ENCODE data around the gene COL5A1. TPM values are rescaled to one million over a fixed set of nuclear protein-coding genes. Genes with fewer than 3 reads are reported as not detected.

COL5A1 gene
- total RNA-seq, 4 donors from 2014 or later: 4.0 to 12.8 (median 6.3) TPM

GRCh38 chr9:134716067-134716466 lies 74.5 kb downstream of the COL5A1 start:
- DNase-seq: no peak
- Histone ChIP-seq H3K27me3 (peaks cover 0 to 39% (median 0%) of the 10 kb centered on the region in 4 donors), H3K27ac (no peak overlapping the region), H3K36me3 (peaks cover 0 to 4% (median 0%) of the 10 kb centered on the region in 3 donors), H3K4me3 (no peak overlapping the region), H3K4me1 (peaks cover 0 to 7% (median 0%) of the 10 kb centered on the region in 3 donors), H3K9me3 (no peaks in the 10 kb centered on the region)
- TF ChIP-seq CTCF (IDR thresholded peaks at IDR 0.05) (no peak), POLR2A (IDR thresholded peaks at IDR 0.05) (no peak)
- intact Hi-C loops (cut with DNase I): no loop called here
- 55 to 100% methylated on average over 1 to 4 of the region's 8 CpGs for WGBS, 2 donors

DNA sequence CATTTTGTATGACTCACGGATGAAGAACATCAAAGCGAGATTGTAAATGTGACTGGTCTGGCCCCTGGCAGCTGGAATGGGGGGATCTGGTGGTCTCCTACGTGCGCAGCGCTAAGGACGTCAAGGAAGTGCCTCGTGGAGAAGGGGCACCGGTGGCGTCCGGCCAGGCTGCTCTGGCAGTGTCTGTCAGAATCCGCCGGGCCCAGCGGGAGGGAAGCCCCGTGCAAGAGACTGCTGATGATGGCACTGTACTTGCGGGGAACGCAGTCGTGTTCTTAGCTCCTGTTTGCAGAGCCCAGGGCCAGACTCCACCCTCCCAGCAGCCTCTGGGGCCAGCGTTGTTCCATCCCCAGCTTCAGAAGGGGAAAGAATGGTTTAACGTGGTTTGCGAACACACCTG lies 75.5 kb downstream of the COL5A1 start:
- Histone ChIP-seq H3K9me3 (no peaks in the 10 kb centered on the region), H3K36me3 (peaks cover 0 to 4% (median 0%) of the 10 kb centered on the region in 3 donors), H3K4me3 (no peak overlapping the region), H3K27me3 (peaks cover 0 to 39% (median 0%) of the 10 kb centered on the region in 4 donors), H3K4me1 (no peaks in the 10 kb centered on the region), H3K27ac (no peak overlapping the region)
- DNase-seq: no peak
- intact Hi-C loops (cut with DNase I): no loop called here
- WGBS, 2 donors: 73 to 79% methylated on average over 10 to 20 of the region's 20 CpGs
- no peak for TF ChIP-seq CTCF (IDR thresholded peaks at IDR 0.05)
- TF ChIP-seq POLR2A (IDR thresholded peaks at IDR 0.05): no peak

DNA sequence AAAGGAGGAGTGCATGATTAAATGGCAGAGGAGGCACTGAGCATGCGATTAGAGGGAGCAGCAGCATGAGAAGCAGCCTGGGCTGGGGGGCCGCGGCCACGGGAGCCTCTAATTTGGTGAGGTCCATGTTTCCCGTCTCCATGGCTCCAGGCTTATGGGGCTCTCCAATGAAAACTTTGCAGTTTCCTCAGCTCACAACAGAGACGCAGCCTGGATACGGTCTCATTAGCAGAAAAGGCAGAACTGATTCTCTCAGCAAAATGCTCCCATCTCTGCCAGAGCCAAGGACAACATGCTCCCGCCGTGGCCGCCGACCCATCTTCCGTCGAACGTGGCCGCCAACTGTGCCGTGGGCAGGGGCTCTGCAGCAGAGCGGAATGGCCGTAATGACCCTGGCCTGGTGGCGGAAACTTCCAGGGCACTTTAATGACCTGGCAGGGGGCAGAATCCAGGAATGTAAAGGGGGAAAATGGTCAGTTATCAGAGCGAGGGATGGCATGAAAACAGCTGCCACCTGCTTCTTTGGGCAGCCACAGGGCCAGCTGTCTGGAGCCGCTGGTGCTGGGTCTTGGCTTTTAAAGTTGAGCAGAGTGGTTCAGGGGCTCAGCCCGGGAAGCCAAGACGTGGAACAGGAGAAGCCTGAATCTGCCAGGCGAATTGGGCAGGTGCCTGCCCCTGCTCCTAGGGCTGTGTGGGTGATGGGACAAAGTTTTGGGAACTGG lies 76.5 kb downstream of the COL5A1 start:
- peaks cover 0 to 4% (median 0%) of the 10 kb centered on the region in 3 donors for H3K36me3 ChIP-seq
- no peaks in the 10 kb centered on the region for H3K9me3 ChIP-seq
- no peak for DNase-seq
- H3K4me1 ChIP-seq: peaks cover 0 to under 1% (median 0%) of the 10 kb centered on the region in 3 donors
- intact Hi-C loops (cut with DNase I): no loop called here
- peaks cover 0 to 43% (median 0%) of the 10 kb centered on the region in 4 donors for H3K27me3 ChIP-seq
- WGBS, 2 donors: 86 to 89% methylated on average over 20 to 23 of the region's 24 CpGs
- H3K27ac ChIP-seq: no peak overlapping the region
- TF ChIP-seq CTCF (IDR thresholded peaks at IDR 0.05): no peak
- no peak overlapping the region for H3K4me3 ChIP-seq

GRCh38 chr9:134719331-134719730 lies 77.7 kb downstream of the COL5A1 start:
- Histone ChIP-seq H3K27me3 (peaks cover 0 to 39% (median 0%) of the 10 kb centered on the region in 4 donors), H3K4me1 (peaks cover 0 to 13% (median 0%) of the 10 kb centered on the region in 3 donors), H3K4me3 (no peak overlapping the region), H3K9me3 (no peaks in the 10 kb centered on the region), H3K36me3 (peaks cover 0 to 4% (median 0%) of the 10 kb centered on the region in 3 donors), H3K27ac (no peak overlapping the region)
- no peak for DNase-seq
- WGBS, 2 donors: 89 to 92% methylated on average over 5 to 11 of the region's 11 CpGs
- no peak for TF ChIP-seq POLR2A (IDR thresholded peaks at IDR 0.05)
- no peak for TF ChIP-seq CTCF (IDR thresholded peaks at IDR 0.05)
- intact Hi-C loops (cut with DNase I): no loop called here

- Histone ChIP-seq H3K36me3 (peaks cover 0 to 4% (median 0%) of the 10 kb centered on the region in 3 donors), H3K9me3 (no peaks in the 10 kb centered on the region), H3K27ac (no peak overlapping the region), H3K4me3 (no peak overlapping the region), H3K27me3 (peaks cover 0 to 39% (median 0%) of the 10 kb centered on the region in 4 donors), H3K4me1 (peaks cover 0 to 22% (median 0%) of the 10 kb centered on the region in 3 donors)
- DNase-seq: no peak
- intact Hi-C loops (cut with DNase I): no loop called here
- TF ChIP-seq POLR2A (IDR thresholded peaks at IDR 0.05) (no peak), CTCF (IDR thresholded peaks at IDR 0.05) (no peak)
- 60 to 63% methylated on average over 1 to 5 of the region's 17 CpGs for WGBS, 2 donors
Measured at GRCh38 chr9:134720136-134720753, 78.6 kb downstream of the COL5A1 start.

All from esophagus squamous epithelium (tissue), 5 donors.